GM23338 (cell line): ENCODE measurements around the gene LSM3. TPM values are rescaled to one million over a fixed set of nuclear protein-coding genes. Genes with fewer than 3 reads are reported as not detected.

Source experiments
- ATAC-seq: fragments of 200-7000 bp; cut with Tn5 transposase; 3 replicates; pipeline ENCODE4 v1.9.1; 2020
- DNase-seq: peaks from one replicate; pipeline ENCODE4 v3.0.0-alpha.2; 2015; ENCODE audit warnings: low spot score
- H2AFZ ChIP-seq: fragments of 200-600 bp; sonication (generic); 2 replicates; pipeline ENCODE4 v1.8.0; 2016; ENCODE audit warnings: antibody characterized with exemption, mild to moderate bottlenecking, moderate library complexity
- H3F3A ChIP-seq: fragments of 200-600 bp; sonication (generic); replicated peaks from 2 replicates; pipeline ENCODE4 v1.8.0; 2017; ENCODE audit warnings: antibody characterized with exemption, mixed run types, low read depth
- H3K27ac ChIP-seq: fragments of 200-600 bp; sonication (generic); 2 replicates; pipeline ENCODE4 v1.6.1; 2016; ENCODE audit warnings: low read depth
- H3K27me3 ChIP-seq: fragments of 200-600 bp; sonication (generic); 2 replicates; pipeline ENCODE4 v1.8.0; 2016; ENCODE audit warnings: mild to moderate bottlenecking, mixed run types, moderate library complexity; ENCODE audit not compliant: insufficient read depth
- H3K36me3 ChIP-seq: fragments of 200-600 bp; sonication (generic); 2 replicates; pipeline ENCODE4 v1.8.0; 2016; ENCODE audit warnings: mild to moderate bottlenecking; ENCODE audit not compliant: insufficient read depth
- H3K4me1 ChIP-seq: fragments of 200-600 bp; sonication (generic); 2 replicates; pipeline ENCODE4 v1.8.0; 2016; ENCODE audit warnings: mild to moderate bottlenecking, moderate library complexity; ENCODE audit not compliant: insufficient read depth
- H3K4me2 ChIP-seq: fragments of 200-600 bp; sonication (generic); 2 replicates; pipeline ENCODE4 v1.7.1; 2017; ENCODE audit warnings: mixed run types
- H3K4me3 ChIP-seq: fragments of 200-600 bp; sonication (generic); 2 replicates; pipeline ENCODE4 v1.6.1; 2016; ENCODE audit warnings: mixed run types
- H3K79me2 ChIP-seq: fragments of 200-600 bp; sonication (generic); replicated peaks from 2 replicates; pipeline ENCODE4 v1.8.0; 2017; ENCODE audit warnings: mild to moderate bottlenecking; ENCODE audit not compliant: insufficient read depth
- H3K9me2 ChIP-seq: fragments of 200-600 bp; sonication (generic); 2 replicates; pipeline ENCODE4 v1.8.0; 2017; ENCODE audit not compliant: insufficient read depth
- H4K20me1 ChIP-seq: fragments of 200-600 bp; sonication (generic); replicated peaks from 2 replicates; pipeline ENCODE4 v1.8.0; 2017; ENCODE audit warnings: mild to moderate bottlenecking; ENCODE audit not compliant: insufficient read depth
- H3K27ac Mint-ChIP-seq: 2 replicates; pipeline ENCODE4 v1.8.0; 2020; ENCODE audit warnings: inconsistent platforms, mild to moderate bottlenecking, moderate library complexity, mixed read lengths
- H3K27me3 Mint-ChIP-seq: 3 replicates; pipeline ENCODE4 v1.8.0; 2022; ENCODE audit warnings: low read depth, mild to moderate bottlenecking, moderate library complexity, mixed read lengths, inconsistent platforms; ENCODE audit not compliant: insufficient read depth, poor library complexity
- H3K36me3 Mint-ChIP-seq: 3 replicates; pipeline ENCODE4 v1.8.0; 2021; ENCODE audit warnings: low read depth, mild to moderate bottlenecking, inconsistent platforms, moderate library complexity, mixed read lengths
- H3K4me1 Mint-ChIP-seq: 3 replicates; pipeline ENCODE4 v1.8.0; 2020; ENCODE audit warnings: mild to moderate bottlenecking, inconsistent platforms, mixed read lengths
- H3K4me3 Mint-ChIP-seq: 3 replicates; pipeline ENCODE4 v1.8.0; 2021; ENCODE audit warnings: moderate library complexity, mild to moderate bottlenecking, inconsistent platforms, mixed read lengths
- H3K9me3 Mint-ChIP-seq: 3 replicates; pipeline ENCODE4 v1.8.0; 2020; ENCODE audit warnings: moderate library complexity, mild to moderate bottlenecking, inconsistent platforms, mixed read lengths
- CREB1 ChIP-seq: fragments of 250-450 bp; sonication (Bioruptor Pico); IDR thresholded peaks from 2 replicates; pipeline ENCODE4 v1.5.0; 2020; ENCODE audit warnings: low read depth, mild to moderate bottlenecking, moderate library complexity
- ETS1 ChIP-seq: IDR thresholded peaks from 2 replicates; pipeline ENCODE4 v1.6.1; 2016; ENCODE audit warnings: antibody characterized with exemption
- EZH2 ChIP-seq: fragments of 200-600 bp; sonication (generic); IDR thresholded peaks from one replicate; pipeline ENCODE4 v1.8.0; 2017; ENCODE audit warnings: antibody characterized with exemption, mild to moderate bottlenecking, low read depth; ENCODE audit not compliant: unreplicated experiment
- EZH2phosphoT487 ChIP-seq: fragments of 200-600 bp; sonication (generic); IDR thresholded peaks from one replicate; pipeline ENCODE4 v1.8.1; 2018; ENCODE audit warnings: antibody characterized with exemption; ENCODE audit not compliant: unreplicated experiment
- JUNB ChIP-seq: IDR thresholded peaks from one replicate; pipeline ENCODE4 v1.6.1; 2016; ENCODE audit warnings: antibody characterized with exemption; ENCODE audit not compliant: unreplicated experiment
- NANOG ChIP-seq: IDR thresholded peaks from 2 replicates; pipeline ENCODE4 v1.6.1; 2016; ENCODE audit warnings: antibody characterized with exemption, borderline replicate concordance
- POLR2AphosphoS5 ChIP-seq: IDR thresholded peaks from 2 replicates; pipeline ENCODE4 v1.6.1; 2016; ENCODE audit warnings: antibody characterized with exemption, low read depth
- STAT1 ChIP-seq: IDR thresholded peaks from one replicate; pipeline ENCODE4 v1.6.1; 2016; ENCODE audit warnings: antibody characterized with exemption; ENCODE audit not compliant: unreplicated experiment
- ZNF114 ChIP-seq: fragments of 250-450 bp; sonication (Bioruptor Pico); IDR thresholded peaks from 2 replicates; pipeline ENCODE4 v1.5.0; 2020; ENCODE audit warnings: mild to moderate bottlenecking, moderate library complexity
- ZNF331 ChIP-seq: fragments of 250-450 bp; sonication (Bioruptor Pico); IDR thresholded peaks from 2 replicates; pipeline ENCODE4 v1.5.0; 2020; ENCODE audit warnings: low read depth, mild to moderate bottlenecking, moderate library complexity
- ZNF462 ChIP-seq: fragments of 250-450 bp; sonication (Bioruptor Pico); IDR thresholded peaks from 2 replicates; pipeline ENCODE4 v1.5.0; 2020; ENCODE audit warnings: mild to moderate bottlenecking, moderate library complexity
- polyA plus RNA-seq: library from polyadenylated mRNA; unstranded; fragments of >200 nt; fragmentation: Nextera tagmentation; extraction: Ambion mirVana; gene quantifications from 2 replicates; pipeline ENCODE4 v1.2.1, GENCODE V29; 2016
- total RNA-seq: library from RNA; depleted of rRNA; stranded (reverse); fragments of >200 nt; shearing (Covaris generic); gene quantifications from 2 replicates; pipeline ENCODE4 v1.2.3, GENCODE V29; 2014
- TF ChIP-seq, protein P1 (sequence below): IDR thresholded peaks from one replicate; pipeline ENCODE4 v1.6.1; 2018; ENCODE audit warnings: antibody characterized with exemption; ENCODE audit not compliant: unreplicated experiment
- TF ChIP-seq, protein P2 (sequence below), 2 experiments: fragments of 200-600 bp in 1 of 2; sonication (generic) in 1 of 2; conservative IDR thresholded peaks; 2 replicates each; pipeline versions ENCODE4 v1.5.1 to v1.6.1; 2016 to 2017; ENCODE audit warnings: antibody characterized with exemption in 2 of 2, low read depth in 2 of 2, mild to moderate bottlenecking in 2 of 2, moderate library complexity in 1 of 2

The LSM3 gene
- total and polyA plus RNA-seq, 2 experiments from 2014 or later, result 20.1 to 71.5 TPM

GRCh38 chr3:14181253-14181652 is 2.6 kb downstream of the LSM3 start:
- Mint-ChIP-seq H3K27ac (no peak overlapping the region), H3K27me3 (peaks cover 10% of the 10 kb centered on the region), H3K4me1 (peaks cover 18% of the 10 kb centered on the region), H3K4me3 (no peak overlapping the region), H3K9me3 (0 out of 3 replicates have a peak, but pooled peaks cover 3% of the 10 kb centered on the region), H3K36me3 (peaks cover 46% of the 10 kb centered on the region)
- Histone ChIP-seq H3K4me3 (no peak overlapping the region), H3K27me3 (no peaks in the 10 kb centered on the region), H3K9me2 (no peaks in the 10 kb centered on the region), H3F3A (no peaks in the 10 kb centered on the region), H3K79me2 (peaks cover 60% of the 10 kb centered on the region), H3K36me3 (peaks cover 43% of the 10 kb centered on the region), H4K20me1 (peaks cover 15% of the 10 kb centered on the region), H3K4me1 (peaks cover 14% of the 10 kb centered on the region), H2AFZ (no peak overlapping the region), H3K4me2 (no peak overlapping the region), H3K27ac (no peak overlapping the region)
- TF ChIP-seq ZNF331 (CRISPR knock-in tag) (no peak), NANOG (no peak), ETS1 (no peak), EZH2 (no peak), ZNF462 (CRISPR knock-in tag) (no peak), STAT1 (no peak), JUNB (no peak), POLR2AphosphoS5 (no peak), ZNF114 (CRISPR knock-in tag) (no peak), CREB1 (CRISPR knock-in tag) (no peak), EZH2phosphoT487 (no peak)
- TF ChIP-seq, protein P1, sequence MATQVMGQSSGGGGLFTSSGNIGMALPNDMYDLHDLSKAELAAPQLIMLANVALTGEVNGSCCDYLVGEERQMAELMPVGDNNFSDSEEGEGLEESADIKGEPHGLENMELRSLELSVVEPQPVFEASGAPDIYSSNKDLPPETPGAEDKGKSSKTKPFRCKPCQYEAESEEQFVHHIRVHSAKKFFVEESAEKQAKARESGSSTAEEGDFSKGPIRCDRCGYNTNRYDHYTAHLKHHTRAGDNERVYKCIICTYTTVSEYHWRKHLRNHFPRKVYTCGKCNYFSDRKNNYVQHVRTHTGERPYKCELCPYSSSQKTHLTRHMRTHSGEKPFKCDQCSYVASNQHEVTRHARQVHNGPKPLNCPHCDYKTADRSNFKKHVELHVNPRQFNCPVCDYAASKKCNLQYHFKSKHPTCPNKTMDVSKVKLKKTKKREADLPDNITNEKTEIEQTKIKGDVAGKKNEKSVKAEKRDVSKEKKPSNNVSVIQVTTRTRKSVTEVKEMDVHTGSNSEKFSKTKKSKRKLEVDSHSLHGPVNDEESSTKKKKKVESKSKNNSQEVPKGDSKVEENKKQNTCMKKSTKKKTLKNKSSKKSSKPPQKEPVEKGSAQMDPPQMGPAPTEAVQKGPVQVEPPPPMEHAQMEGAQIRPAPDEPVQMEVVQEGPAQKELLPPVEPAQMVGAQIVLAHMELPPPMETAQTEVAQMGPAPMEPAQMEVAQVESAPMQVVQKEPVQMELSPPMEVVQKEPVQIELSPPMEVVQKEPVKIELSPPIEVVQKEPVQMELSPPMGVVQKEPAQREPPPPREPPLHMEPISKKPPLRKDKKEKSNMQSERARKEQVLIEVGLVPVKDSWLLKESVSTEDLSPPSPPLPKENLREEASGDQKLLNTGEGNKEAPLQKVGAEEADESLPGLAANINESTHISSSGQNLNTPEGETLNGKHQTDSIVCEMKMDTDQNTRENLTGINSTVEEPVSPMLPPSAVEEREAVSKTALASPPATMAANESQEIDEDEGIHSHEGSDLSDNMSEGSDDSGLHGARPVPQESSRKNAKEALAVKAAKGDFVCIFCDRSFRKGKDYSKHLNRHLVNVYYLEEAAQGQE, result no peak
- TF ChIP-seq, protein P2, sequence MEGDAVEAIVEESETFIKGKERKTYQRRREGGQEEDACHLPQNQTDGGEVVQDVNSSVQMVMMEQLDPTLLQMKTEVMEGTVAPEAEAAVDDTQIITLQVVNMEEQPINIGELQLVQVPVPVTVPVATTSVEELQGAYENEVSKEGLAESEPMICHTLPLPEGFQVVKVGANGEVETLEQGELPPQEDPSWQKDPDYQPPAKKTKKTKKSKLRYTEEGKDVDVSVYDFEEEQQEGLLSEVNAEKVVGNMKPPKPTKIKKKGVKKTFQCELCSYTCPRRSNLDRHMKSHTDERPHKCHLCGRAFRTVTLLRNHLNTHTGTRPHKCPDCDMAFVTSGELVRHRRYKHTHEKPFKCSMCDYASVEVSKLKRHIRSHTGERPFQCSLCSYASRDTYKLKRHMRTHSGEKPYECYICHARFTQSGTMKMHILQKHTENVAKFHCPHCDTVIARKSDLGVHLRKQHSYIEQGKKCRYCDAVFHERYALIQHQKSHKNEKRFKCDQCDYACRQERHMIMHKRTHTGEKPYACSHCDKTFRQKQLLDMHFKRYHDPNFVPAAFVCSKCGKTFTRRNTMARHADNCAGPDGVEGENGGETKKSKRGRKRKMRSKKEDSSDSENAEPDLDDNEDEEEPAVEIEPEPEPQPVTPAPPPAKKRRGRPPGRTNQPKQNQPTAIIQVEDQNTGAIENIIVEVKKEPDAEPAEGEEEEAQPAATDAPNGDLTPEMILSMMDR (conservative IDR thresholded peaks at IDR 0.05; ENCODE audit: low read depth in 2 of 2), result no peak
- ATAC-seq (no peak), DNase-seq (no peak)
